Posterior cingulate gyrus (tissue), 11 donors: ENCODE measurements around the gene FOXO3.
"Not testable (repeated sequence)": the region's sequence is repeated elsewhere in the genome, so short reads cannot be mapped to it uniquely, and the experiment has no call there.

Source experiments
- DNase-seq, 10 donors: peaks; one replicate each; pipeline versions ENCODE4 v3.0.0 to v3.0.0-alpha.2; 2020 to 2021; ENCODE audit warnings: mixed read lengths in 3 of 10
- intact Hi-C: fragments of 100-400 bp; cut with DNase I; formaldehyde crosslinking; loops from one replicate; pipeline ENCODE4 v1.15.1; 2023

FOXO3 gene

GRCh38 chr6:108671790-108672189 lies 111.1 kb downstream of the FOXO3 start:
- no peak for DNase-seq
- intact Hi-C loops = loop anchor here (10.0 kb wide), 1 partner anchor 97 kb away; no protein-coding TSS in a partner anchor

GRCh38 chr6:108672641-108673040 lies 111.9 kb downstream of the FOXO3 start:
- DNase-seq = no peak
- intact Hi-C loops = loop anchor here (10.0 kb wide), 1 partner anchor 98 kb away; no protein-coding TSS in a partner anchor

- intact Hi-C loops = loop anchor here (10.0 kb wide), 1 partner anchor 98 kb away; no protein-coding TSS in a partner anchor
- no peak for DNase-seq
Measured at GRCh38 chr6:108673153-108673552, 112.4 kb downstream of the FOXO3 start.

- intact Hi-C loops = loop anchor here (10.0 kb wide), 1 partner anchor 99 kb away; no protein-coding TSS in a partner anchor
- DNase-seq = no peak
Measured at GRCh38 chr6:108673602-108674001, 112.9 kb downstream of the FOXO3 start.

- no peak for DNase-seq
- intact Hi-C loops = loop anchor here (10.0 kb wide), 1 partner anchor 101 kb away; no protein-coding TSS in a partner anchor
Measured at GRCh38 chr6:108675226-108676200, 114.8 kb downstream of the FOXO3 start.

GRCh38 chr6:108676555-108676954 lies 115.8 kb downstream of the FOXO3 start:
- DNase-seq = no peak
- intact Hi-C loops = loop anchor here (10.0 kb wide), 1 partner anchor 102 kb away; no protein-coding TSS in a partner anchor

GRCh38 chr6:108677357-108677756 lies 116.6 kb downstream of the FOXO3 start:
- intact Hi-C loops = loop anchor here (10.0 kb wide), 1 partner anchor 103 kb away; no protein-coding TSS in a partner anchor

GRCh38 chr6:108677894-108678293 lies 117.2 kb downstream of the FOXO3 start:
- intact Hi-C loops = loop anchor here (10.0 kb wide), 1 partner anchor 103 kb away; no protein-coding TSS in a partner anchor
- DNase-seq = no peak

More at GRCh38 chr6:108677357-108677756, 116.6 kb downstream of the FOXO3 start:
- no peak for DNase-seq

GRCh38 chr6:108680314-108680713 lies 119.6 kb downstream of the FOXO3 start:
- intact Hi-C loops = not testable (repeated sequence)

GRCh38 chr6:108681721-108682120 lies 121.0 kb downstream of the FOXO3 start:
- intact Hi-C loops = not testable (repeated sequence)
- DNase-seq = peak in 1 of 10 donors; percentile 70

More at GRCh38 chr6:108680314-108680713, 119.6 kb downstream of the FOXO3 start:
- DNase-seq = peak in 1 of 10 donors; percentile 55

- DNase-seq = peak in 1 of 10 donors; percentile 54
- intact Hi-C loops = not testable (repeated sequence)
Measured at GRCh38 chr6:108682383-108683119, 121.8 kb downstream of the FOXO3 start.

GRCh38 chr6:108683976-108684375 lies 123.3 kb downstream of the FOXO3 start:
- DNase-seq, intact Hi-C loops: not testable (repeated sequence)

GRCh38 chr6:108684771-108685329 lies 124.1 kb downstream of the FOXO3 start:
- intact Hi-C loops = no loop called here
- DNase-seq = no peak

GRCh38 chr6:108685970-108686369 lies 125.3 kb downstream of the FOXO3 start:
- DNase-seq = peak in 1 of 10 donors; percentile 54
- intact Hi-C loops = no loop called here

GRCh38 chr6:108686896-108687295 lies 126.2 kb downstream of the FOXO3 start:
- intact Hi-C loops = no loop called here

GRCh38 chr6:108687921-108688320 lies 127.2 kb downstream of the FOXO3 start:
- intact Hi-C loops = no loop called here
- DNase-seq = no peak

More at GRCh38 chr6:108686896-108687295, 126.2 kb downstream of the FOXO3 start:
- no peak for DNase-seq

GRCh38 chr6:108689272-108690161 lies 128.8 kb downstream of the FOXO3 start:
- peak in 1 of 10 donors; percentile 40 for DNase-seq
- intact Hi-C loops = no loop called here

GRCh38 chr6:108690326-108691049 lies 129.8 kb downstream of the FOXO3 start:
- intact Hi-C loops = no loop called here
- DNase-seq = no peak
